NCI-H1930 (cell line): Measurements from ENCODE around the gene CLEC2B.
"Not testable (repeated sequence)": the region's sequence is repeated elsewhere in the genome, so short reads cannot be mapped to it uniquely, and the experiment has no call there.

Experiments
- DNase-seq, 2 experiments: peaks; one replicate each; lab custom pipeline; 2025; lab: John Stamatoyannopoulos, UW

CLEC2B gene

DNA sequence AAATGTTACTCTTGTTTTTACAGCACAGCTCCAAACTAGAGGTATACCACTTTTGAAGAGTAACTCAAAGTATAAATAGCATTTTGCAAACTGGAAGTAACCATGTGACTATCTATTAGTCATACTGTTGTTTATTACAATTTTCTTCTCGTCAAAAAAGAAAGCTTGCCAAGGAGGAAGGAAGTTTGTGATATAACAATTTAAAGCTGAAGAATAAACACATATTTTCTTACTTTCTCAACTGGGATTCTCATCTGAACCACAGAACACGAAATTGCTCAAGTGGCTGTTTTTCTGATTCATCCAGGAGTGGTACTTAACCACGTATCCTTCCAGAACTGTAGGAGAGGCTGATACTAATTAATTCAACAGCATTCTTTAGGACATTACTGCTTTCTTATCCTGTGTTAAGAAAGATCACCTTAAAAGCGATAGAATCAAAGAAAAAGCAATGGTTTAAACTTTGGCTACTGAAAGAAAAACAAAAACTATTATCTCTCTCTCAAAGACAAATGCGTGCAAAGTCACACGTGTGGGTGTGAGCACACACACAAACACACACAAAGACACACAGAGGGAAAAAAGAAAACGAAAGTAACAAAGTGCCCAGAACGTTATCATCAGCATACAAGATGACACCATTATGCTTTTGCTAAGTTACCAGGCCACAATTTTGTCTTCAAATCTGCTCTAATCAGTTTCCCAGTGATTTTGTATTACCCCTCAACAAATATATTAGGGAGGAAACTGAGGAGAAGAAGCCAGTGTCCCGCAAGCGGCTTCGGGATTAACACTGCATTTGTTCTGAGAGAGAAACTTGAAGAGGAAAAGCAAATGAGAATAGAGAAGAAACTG lies at the start of gene CLEC2B:
Gene CLEC2B (minus strand): TSS at position 48 of the 855 bp plus-strand sequence.
- DNase-seq = no peak

DNA sequence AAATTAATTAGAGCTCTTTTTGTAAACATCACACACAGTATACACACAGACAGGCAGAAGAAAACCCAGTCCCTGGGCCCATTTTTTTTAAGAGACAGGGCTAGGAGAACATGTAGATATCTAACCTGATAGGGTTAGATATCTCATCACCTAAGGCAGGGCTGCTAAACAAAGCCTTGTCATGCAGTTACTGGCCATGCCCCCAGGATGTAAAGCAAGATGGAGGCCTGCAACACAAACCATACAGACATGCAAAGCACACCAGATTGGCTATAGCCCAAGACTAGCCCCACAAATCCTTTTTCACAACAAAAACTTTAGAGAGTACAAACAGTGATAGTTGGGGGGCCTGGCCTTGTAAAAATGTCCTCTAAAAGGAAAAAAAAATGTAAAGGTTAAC lies 42.6 kb upstream of the CLEC2B start:
- no peak for DNase-seq

DNA sequence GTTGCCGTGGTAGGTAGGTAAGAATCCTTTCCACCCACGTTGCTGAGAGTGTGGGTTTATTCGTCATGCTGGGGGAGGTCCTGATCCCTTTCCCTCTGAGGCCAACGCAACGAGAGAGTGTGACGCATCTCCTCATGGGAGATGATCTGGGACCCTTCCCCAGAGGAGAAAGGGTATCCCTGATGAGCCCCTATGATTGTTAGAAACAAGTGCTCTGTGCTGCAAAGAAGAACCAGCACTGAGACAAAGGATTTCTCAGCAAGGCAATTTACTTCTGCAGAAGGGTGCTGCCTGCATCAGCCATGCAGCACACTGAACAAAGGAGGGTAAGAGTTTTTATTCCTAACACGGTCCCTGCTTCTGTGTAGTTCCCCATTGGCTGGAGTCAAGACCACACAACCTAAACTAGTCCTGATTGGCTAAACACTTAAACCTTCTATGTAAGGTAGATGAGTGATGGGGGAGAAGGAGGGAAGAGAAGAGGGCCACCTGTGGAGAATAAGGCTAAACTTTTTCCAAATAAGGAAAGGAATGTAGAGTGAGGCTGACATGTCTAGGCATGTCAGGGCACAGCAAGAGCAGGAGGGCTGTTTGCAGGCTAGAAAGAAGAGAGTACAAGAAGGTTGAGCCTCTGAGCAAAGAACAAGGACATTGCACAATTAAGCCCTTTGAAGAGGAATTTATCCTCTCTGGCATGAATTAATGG lies 41.7 kb upstream of the CLEC2B start:
- DNase-seq = no peak

DNA sequence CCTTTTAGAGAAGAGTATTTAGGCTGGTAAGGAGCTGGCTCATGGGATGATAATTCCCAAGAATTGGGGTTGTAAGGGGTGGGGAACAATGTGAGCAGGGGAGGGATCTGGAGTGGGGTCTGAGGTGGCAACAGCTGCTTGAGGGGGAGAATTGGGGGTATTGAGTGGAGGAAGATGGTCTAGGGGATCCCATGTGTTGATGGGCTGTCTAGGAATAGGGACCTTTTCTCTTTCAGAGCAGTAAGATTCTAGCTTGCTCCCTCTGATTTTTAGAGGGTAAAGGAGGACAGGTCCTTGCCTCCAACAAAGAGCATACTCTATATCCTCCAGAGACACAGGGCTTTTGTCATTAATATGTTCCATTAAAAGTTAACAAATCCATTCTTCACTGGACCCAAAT lies 40.6 kb upstream of the CLEC2B start:
- no peak for DNase-seq

DNA sequence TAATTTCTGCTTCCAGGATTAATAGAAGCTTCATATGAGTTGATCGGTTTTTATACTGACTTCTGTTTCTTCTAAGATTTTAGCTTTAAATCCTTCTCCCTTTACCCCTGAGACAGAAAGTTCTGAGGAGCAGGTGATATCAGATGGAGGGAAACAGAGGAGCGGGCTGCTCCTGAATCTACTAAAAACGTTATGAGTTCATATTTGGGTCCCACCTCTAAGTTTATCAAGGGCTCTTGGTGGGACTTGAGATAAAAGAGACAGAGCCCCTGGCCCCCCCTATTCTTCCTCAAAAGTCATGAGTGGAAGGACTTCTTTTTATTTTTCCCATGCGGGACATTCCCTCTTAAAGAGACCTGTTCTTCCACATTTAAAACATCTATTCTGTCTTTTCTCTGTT lies 39.2 kb upstream of the CLEC2B start:
- DNase-seq = no peak

DNA sequence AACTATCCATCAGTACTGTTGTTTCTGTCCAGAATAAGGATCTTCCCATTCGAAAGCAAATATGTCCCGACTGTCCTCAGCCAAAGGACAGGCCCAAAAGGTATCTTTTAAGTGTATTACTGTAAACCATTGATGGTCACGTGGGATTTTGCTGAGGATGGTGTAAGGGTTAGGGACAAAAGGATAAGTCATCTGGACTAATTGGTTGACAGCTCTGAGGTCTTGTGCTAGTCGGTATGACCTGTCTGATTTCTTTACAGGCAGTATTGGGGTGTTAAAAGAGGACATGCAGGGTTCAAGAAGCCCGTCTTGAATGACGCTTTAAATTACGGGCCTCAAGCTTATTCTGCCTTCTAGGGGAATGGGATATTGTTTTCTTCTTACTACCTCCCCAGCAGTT lies 38.6 kb upstream of the CLEC2B start:
- DNase-seq = no peak

DNA sequence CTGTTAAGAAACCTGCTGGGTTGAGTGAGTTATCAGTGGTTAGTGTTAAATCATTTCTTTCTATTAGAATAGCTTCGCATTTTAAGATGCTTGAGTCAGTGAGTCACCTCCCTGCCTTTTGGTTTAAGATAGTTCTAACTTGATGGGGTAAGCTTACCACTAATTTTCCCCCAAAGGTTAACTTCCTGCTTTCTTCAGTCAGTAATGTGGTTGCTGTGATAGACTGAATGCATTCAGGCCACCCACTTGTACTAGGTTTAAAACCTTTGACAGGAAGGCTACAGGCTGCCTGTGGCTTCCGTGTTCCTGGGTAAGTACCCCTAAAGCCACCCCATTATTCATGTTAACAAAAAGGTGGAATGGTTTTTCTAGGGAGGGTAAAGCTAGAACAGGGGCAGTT lies 37.7 kb upstream of the CLEC2B start:
- DNase-seq = no peak

DNA sequence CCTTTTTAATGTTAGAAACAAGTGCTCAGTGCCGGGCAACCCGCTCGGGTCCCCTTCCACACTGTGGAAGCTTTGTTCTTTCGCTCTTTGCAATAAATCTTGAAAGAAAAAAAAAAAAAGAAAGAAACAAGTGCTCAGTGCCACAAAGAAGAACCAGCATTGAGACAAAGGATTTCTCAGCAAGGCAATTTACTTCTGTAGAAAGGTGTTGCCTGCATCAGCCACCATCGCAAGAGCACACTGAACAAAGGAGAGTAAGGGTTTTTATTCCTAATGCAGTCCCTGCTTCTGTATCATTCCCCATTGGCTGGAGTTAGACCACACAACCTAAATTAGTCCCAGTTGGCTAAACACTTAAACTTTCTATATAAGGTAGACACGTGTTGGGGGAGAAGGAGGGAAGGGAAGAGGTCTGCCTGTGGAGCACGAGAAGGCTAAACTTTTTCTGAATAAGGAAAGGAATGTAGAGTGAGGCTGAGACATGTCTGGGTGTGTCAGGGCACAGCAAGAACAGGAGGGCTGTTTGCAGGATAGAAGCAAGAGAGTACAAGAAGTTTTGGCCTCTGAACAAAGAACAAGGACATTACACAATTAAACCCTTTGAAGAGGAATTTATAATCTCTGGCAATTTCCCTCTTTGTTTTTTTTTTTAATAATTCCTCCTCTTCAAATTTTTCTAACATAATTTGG lies 33.5 kb upstream of the CLEC2B start:
- DNase-seq = no peak

DNA sequence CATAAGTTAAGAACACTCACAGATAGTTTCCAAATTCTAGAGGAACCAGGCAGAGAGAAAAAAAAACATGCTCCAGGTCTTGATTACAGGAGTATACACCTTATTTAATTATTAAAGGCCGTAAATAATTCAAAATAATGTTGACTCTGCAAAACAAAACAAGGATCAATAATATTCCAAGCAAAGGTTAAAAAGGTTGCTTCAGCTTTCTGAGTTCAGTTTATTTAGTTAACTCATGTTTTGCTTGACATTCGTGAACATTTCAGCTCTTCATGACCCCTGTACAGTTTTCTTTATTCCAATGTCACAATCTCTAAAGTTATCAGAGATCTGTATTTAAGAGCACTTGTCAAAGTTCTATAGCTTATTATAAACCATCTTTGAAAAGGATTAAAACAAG lies 31.8 kb upstream of the CLEC2B start:
- no peak for DNase-seq

DNA sequence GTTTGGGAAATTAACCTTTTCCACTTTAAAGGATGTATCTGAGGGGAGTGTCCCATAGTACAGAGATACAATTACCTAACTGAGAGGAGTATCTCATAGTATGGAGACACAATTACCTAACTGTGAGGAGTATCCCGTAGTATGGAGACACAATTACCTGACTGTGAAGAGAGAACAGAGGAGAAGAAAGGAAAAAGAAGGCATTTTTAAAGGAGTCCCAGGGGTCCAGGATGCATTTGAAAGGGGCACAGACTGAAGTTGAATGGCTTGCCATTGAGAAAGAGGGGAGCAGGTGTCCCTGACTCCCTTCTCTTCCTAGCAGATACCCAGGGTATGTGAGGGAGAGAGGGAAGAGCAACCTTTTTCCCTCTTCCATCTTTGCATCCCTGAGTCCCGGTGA lies 30.1 kb upstream of the CLEC2B start:
- no peak for DNase-seq

DNA sequence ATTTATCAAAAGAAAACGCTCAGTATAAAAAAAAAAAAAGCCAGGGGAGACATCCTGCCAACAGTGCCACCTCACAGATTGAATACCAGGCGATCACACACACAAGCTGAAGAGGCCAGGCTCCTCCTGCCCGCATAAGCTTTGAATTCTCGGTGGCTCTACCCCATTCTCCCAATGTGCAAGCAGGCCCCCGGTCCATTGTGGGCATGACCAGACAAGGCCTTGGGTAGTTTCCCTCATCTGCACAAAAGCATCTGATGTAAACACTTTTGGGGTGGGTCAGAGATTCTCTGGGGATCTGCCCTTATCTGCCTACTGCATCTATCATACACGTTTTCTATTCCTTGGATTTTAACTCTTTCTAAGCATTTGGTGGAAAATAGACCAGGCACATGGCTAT lies 28.4 kb upstream of the CLEC2B start:
- DNase-seq = no peak

DNA sequence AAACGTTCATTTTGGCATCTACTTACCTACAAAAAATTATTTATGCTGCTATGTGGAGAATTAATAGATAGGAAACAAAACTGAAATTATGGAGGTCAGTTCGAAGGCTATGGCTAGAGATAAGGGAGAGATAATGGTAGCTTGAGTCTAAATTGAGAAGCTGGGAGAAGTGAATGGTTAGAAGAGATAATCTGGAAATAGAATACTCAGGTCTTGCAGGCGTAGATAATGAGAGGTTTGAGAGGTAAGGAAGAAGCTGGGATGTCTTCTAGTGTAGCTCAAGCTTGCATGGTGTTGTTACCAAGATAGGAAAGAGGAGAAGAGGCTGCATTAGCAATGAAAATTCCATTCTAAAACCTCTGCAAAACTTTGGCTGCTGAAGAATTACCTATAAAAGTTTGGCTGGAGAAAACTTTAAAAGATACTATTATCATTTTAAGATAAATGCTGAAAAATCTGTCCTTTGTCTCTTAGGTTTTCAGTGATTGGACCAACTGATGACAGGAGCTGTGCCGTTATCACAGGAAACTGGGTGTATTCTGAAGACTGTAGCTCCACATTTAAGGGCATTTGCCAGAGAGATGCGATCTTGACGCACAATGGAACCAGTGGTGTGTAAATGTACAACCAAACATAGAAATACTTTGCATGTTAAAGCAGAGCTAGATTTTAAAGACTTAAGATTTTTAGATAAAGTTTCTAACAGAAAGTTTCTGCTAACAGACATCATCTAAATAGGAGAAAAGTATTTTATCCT lies 26.2 kb upstream of the CLEC2B start:
- DNase-seq = no peak

DNA sequence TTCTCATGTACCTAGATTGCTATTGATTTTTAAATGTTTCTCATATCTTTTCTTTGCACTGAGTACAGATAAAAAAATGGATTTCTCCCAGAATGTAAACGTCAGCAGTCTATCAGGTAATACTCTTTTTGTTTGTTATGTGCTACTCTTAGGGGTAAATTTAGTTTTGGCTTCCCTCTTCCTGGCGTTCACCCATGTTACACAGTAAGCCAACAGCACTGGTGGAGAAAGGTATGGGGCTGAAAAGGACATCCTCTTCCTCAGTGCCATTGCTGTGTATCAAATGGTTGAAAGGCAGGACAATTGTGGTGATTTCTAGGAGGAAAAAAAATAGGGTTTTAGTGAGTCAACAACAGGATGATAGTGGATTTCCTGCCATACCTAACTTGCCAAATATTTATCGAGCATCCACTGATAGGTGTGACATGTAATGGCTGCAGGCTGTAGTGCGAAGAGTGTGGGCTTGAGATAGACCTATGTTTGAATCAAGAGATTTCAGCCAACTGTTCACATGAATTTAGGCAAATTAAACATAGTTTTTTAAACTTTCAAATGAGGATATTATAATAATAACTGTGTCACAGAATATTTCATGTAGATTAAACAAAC lies 19.6 kb upstream of the CLEC2B start:
- no peak for DNase-seq

DNA sequence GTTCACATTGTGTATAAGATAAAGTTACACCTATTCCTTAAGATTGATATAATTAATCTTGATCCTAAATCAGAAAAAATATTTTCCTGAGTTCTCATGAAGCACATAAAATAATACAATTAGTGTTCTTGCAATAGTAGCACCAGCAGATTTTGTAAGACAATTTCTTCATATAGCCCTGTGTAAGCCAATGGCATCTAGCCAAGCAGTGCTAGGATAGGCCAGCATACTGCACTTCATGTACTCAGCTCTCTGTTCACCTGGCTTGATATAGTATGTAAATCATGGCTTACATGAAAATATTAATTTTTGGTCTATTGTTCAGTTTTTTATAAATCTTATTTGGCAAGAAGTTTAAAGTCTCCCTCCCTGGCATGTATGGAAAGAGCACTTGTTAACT lies 14.0 kb upstream of the CLEC2B start:
- no peak for DNase-seq

DNA sequence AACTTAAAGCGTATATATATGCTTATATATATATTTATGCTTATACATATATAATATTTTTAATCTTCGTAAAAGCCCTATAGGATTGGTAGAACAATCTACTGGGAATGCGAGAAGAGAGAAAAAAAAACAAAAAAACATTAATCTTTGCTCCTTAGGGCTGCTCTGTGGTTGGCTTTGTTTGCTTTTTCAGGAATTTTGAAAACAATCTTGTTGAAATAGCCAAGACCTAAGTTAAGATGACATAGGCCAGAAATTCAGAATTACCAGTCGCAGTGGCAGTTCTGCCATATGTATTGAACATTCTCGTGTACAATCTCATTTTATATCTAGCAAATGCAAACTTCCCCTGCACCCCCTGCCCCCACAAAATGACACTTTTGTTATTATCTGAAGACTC lies 12.8 kb upstream of the CLEC2B start:
- DNase-seq = no peak

DNA sequence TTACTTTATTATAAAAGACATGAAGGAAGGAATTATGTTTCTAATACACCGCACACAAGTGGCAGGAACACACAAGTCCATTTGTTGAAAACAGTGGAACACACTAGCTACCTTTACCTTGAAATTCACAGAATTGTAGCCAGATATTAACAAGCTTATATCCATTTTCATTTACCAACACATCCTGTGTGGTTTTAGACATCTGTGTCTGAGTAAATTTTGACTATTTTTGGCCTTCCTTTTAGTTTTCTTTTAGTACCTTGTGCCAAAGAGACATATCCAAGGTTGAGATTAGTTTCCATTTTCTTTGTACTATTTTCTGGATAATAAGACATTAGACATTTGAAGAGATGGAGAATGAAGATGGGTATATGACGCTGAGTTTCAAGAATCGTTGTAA lies 12.1 kb upstream of the CLEC2B start, which contains the start of gene KLRF2:
Gene KLRF2 (plus strand): TSS at position 244 of the 400 bp plus-strand sequence. CDS start 107 bp downstream, at position 351.
- DNase-seq = no peak

DNA sequence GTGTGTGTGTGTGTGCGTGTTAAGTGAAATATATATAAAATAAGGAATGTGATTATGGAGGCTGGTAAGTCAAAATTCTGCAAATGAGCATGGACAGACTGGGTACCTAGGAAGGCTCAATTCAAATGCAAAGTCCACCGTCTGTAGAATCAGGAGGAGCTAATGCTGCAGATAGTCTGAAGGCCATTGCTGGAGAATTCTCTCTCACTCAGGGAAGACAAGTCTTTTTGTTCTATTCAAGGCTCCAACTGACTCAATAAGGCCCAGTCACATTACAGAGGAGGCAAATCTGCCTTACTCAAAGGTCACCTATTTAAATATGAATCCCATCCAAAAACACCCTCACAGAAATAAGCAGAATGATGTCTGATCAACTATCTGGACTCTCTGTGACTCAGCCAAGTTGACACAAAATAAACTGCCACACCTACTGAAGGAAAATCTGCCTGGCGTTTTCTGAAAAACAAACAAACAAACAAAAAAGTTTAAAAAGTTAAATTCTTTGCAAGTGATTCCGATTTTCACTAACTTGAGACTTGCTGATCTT lies 11.5 kb upstream of the CLEC2B start:
- no peak for DNase-seq

DNA sequence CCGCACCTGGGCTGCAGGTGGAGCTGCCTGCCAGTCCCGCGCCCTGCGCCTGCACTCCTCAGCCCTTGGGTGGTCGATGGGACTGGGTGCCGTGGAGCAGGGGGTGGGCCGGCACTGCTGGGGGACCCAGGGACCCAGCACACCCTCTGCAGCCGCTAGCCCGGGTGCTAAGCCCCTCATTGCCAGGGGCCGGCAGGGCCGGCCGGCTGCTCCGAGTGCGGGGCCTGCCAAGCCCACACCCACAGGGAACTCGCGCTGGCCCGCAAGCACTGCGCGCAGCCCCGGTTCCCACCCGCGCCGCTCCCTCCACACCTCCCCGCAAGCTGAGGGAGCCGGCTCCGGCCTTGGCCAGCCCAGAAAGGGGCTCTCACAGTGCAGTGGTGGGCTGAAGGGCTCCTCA lies 7.0 kb upstream of the CLEC2B start:
- DNase-seq = not testable (repeated sequence)

DNA sequence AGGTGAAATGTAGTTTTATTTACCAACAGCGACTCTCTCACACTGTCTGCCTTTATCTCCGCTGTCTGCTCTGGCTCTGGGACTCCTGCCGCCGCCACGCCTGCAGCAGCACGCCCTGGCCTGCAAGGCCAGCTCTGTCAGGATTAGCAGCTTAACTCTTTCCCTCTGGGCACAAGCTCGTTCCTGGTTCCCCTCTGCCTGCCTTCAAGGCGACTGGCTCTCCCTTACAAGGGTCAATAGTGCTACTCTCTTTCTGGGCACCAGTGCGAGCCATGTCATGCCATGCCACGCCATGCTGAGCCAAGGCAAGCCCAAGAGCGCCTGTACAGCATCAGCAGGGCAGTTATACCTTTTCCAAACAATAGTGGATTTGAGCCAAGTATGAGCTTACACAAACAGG lies 3.6 kb upstream of the CLEC2B start:
- DNase-seq = no peak

DNA sequence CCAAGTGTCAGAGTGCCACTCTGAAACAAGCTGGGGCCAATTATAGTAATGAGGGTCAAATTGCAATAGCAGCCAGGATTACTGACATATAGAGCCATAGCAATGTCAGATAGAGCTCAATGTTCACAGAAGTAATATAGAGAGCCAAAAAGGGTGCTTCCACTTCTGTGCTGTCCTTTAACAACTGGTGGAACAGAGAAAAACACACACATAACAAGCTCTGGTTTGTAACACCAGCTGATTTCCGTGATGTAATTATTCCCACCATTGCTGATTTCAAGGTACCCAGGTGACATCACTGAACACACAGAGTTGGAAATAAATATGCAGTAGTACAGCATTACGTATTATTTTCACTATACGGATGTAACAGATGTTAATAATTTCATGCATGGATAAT lies 3.0 kb upstream of the CLEC2B start:
- DNase-seq = no peak

DNA sequence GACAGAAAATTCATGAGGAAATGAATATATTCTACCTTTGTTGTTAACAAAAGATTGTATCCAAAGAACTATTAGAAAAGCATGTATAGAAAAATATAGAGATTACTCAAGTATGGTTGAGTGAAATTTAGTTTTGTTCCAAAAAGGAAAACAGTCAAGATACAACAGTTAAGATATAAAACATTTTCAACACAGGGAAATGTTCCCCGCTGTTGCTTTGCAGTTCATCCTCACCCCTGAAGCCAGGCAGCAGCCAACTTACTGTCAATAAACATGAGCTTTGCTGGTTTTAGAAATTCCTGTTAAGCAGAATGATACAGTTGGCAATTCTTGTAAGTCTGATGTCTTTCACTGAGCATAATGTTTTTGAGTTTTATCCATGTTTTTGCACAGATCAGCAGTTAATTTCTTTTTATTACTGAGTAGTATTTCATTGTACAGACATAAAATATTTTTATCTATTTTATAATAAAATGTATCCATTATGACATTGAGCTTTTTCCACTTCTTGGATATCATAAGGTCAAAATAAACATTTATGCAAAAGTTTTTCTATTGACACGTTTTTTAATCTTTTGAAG lies 1.2 kb upstream of the CLEC2B start:
- no peak for DNase-seq
